Measurements from ENCODE around the gene BDP1.

DNA sequence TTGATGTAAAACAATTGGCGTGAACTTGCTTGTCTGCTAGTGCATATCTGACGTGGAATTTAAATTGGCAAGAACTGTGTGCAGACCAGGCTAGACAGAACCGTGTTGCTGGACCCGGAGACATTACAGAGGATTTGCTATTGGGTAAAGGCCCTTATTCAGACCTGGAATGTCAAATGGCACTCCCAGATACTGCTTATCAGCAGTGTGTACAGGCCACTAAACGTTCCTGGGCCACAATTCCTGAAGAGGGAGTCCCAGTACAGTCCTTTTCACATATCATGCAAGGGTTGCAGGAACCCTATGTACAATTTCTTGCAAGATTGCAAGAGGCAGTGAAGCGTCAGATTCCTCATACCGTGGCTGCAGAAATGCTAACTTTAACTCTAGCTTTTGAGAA lies 118.1 kb downstream of the BDP1 start:
- no peak for TF ChIP-seq EZH2 (IDR thresholded peaks at IDR 0.05; ENCODE audit: borderline replicate concordance, low read depth, low read length, poor library complexity, severe bottlenecking)
- TF ChIP-seq, protein P1, sequence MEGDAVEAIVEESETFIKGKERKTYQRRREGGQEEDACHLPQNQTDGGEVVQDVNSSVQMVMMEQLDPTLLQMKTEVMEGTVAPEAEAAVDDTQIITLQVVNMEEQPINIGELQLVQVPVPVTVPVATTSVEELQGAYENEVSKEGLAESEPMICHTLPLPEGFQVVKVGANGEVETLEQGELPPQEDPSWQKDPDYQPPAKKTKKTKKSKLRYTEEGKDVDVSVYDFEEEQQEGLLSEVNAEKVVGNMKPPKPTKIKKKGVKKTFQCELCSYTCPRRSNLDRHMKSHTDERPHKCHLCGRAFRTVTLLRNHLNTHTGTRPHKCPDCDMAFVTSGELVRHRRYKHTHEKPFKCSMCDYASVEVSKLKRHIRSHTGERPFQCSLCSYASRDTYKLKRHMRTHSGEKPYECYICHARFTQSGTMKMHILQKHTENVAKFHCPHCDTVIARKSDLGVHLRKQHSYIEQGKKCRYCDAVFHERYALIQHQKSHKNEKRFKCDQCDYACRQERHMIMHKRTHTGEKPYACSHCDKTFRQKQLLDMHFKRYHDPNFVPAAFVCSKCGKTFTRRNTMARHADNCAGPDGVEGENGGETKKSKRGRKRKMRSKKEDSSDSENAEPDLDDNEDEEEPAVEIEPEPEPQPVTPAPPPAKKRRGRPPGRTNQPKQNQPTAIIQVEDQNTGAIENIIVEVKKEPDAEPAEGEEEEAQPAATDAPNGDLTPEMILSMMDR (conservative IDR thresholded peaks at IDR 0.05; ENCODE audit: low read depth, low read length): no peak
